ENCODE results near the gene CD6. TPM values are rescaled to one million over a fixed set of nuclear protein-coding genes. Genes with fewer than 3 reads are reported as not detected.

CD6 gene
- total RNA-seq, 4 donors from 2014 or later: 0.42 to 2.7 (median 1.8) TPM

GRCh38 chr11:60977224-60977623, 5.7 kb downstream of the CD6 start:
- WGBS, 2 donors: 94 to 98% methylated on average over 4 of the region's 4 CpGs
- intact Hi-C loops (cut with DNase I; ENCODE audit: low total_unique reads): no loop called here
- H3K4me3 ChIP-seq (ENCODE audit: low read depth, poor library complexity, severe bottlenecking): no peak overlapping the region
- no peak for TF ChIP-seq CTCF (IDR thresholded peaks at IDR 0.05)
- no peak for TF ChIP-seq POLR2A (IDR thresholded peaks at IDR 0.05)
- DNase-seq (ENCODE audit: low spot score in 2 of 2): no peak

- intact Hi-C loops (cut with DNase I; ENCODE audit: low total_unique reads): no loop called here
- no peak overlapping the region for H3K4me3 ChIP-seq (ENCODE audit: low read depth, poor library complexity, severe bottlenecking)
- no peak for TF ChIP-seq POLR2A (IDR thresholded peaks at IDR 0.05)
- TF ChIP-seq CTCF (IDR thresholded peaks at IDR 0.05): no peak
- DNase-seq (ENCODE audit: low spot score in 2 of 2): no peak
Measured at GRCh38 chr11:60977836-60978235, 6.4 kb downstream of the CD6 start.

GRCh38 chr11:60978546-60979380, 7.3 kb downstream of the CD6 start:
- no peak overlapping the region for H3K4me3 ChIP-seq (ENCODE audit: low read depth, poor library complexity, severe bottlenecking)
- DNase-seq (ENCODE audit: low spot score in 2 of 2): no peak
- WGBS, 2 donors: 66% methylated on average over 10 of the region's 10 CpGs
- TF ChIP-seq CTCF (IDR thresholded peaks at IDR 0.05) (no peak), POLR2A (IDR thresholded peaks at IDR 0.05) (no peak)
- intact Hi-C loops (cut with DNase I; ENCODE audit: low total_unique reads): no loop called here

GRCh38 chr11:60981515-60981914, 10.0 kb downstream of the CD6 start:
- intact Hi-C loops (cut with DNase I; ENCODE audit: low total_unique reads): no loop called here
- 91 to 94% methylated on average over 11 of the region's 12 CpGs for WGBS, 2 donors
- no peak for DNase-seq (ENCODE audit: low spot score in 2 of 2)
- no peak for TF ChIP-seq CTCF (IDR thresholded peaks at IDR 0.05)
- no peak for TF ChIP-seq POLR2A (IDR thresholded peaks at IDR 0.05)
- H3K4me3 ChIP-seq (ENCODE audit: low read depth, poor library complexity, severe bottlenecking): no peak overlapping the region

GRCh38 chr11:60982184-60982583, 10.7 kb downstream of the CD6 start:
- 89 to 93% methylated on average over 8 of the region's 8 CpGs for WGBS, 2 donors

More at GRCh38 chr11:60982184-60982583, 10.7 kb downstream of the CD6 start:
- DNase-seq (ENCODE audit: low spot score in 2 of 2): no peak
- no peak for TF ChIP-seq CTCF (IDR thresholded peaks at IDR 0.05)
- TF ChIP-seq POLR2A (IDR thresholded peaks at IDR 0.05): no peak
- no peak overlapping the region for H3K4me3 ChIP-seq (ENCODE audit: low read depth, poor library complexity, severe bottlenecking)
- intact Hi-C loops (cut with DNase I; ENCODE audit: low total_unique reads): no loop called here

All from lower leg skin (tissue), 4 donors.